Tongue (tissue), 2 donors: ENCODE results near the gene CD48. TPM values are rescaled to one million over a fixed set of nuclear protein-coding genes. Genes with fewer than 3 reads are reported as not detected.
"Not testable (repeated sequence)": the region's sequence is repeated elsewhere in the genome, so short reads cannot be mapped to it uniquely, and the experiment has no call there.

Experiments
- DNase-seq: peaks from one replicate; pipeline ENCODE4 v3.0.0-alpha.2; 2015
- total RNA-seq: library from RNA; depleted of rRNA; stranded (reverse); fragments of >200 nt; gene quantifications from one replicate; pipeline ENCODE4 v1.2.3, GENCODE V29; 2014

The CD48 gene
- total RNA-seq, 1 donor from 2014 or later = 3.3 TPM

DNA sequence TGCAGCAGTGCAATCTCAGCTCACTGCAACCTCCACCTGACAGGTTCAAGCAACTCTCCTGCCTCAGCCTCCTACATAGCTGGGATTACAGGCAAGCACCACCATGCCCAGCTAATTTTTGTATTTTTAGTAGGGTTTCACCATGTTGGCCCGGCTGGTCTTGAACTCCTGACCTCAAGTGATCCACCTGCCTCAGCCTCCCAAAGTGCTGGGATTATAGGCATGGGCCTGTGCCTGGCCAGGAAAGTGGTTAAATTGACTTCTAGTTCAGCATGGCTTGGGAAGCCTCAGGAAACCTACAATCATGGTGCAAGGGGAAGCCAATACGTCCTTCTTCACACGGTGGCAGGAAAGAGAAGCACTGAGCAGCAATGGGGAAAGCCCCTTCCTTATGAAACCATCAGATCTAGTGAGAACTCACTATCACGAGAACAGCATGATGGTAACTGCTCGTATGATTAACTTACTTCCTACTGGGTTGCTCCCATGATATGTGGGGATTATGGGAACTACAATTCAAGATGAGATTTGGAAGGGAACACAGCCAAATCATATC, 981 bp upstream of the CD48 start:
- not testable (repeated sequence) for DNase-seq

DNA sequence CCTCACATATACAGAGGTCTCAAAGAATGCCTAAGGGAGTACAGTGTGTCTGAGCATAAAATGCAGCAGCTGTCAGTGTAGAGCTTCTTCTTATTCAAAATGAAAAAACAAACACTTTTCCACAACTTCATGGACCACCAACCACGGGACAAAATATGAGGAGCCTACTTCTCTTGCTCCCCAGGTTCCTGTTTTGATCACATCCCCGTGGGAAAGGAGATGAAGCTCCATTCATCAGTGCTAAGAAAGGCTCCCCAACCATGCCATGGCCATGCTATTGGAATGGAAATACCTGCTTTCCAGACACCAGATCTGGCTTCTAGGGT, 383 bp downstream of the CD48 start:
- no peak for DNase-seq

DNA sequence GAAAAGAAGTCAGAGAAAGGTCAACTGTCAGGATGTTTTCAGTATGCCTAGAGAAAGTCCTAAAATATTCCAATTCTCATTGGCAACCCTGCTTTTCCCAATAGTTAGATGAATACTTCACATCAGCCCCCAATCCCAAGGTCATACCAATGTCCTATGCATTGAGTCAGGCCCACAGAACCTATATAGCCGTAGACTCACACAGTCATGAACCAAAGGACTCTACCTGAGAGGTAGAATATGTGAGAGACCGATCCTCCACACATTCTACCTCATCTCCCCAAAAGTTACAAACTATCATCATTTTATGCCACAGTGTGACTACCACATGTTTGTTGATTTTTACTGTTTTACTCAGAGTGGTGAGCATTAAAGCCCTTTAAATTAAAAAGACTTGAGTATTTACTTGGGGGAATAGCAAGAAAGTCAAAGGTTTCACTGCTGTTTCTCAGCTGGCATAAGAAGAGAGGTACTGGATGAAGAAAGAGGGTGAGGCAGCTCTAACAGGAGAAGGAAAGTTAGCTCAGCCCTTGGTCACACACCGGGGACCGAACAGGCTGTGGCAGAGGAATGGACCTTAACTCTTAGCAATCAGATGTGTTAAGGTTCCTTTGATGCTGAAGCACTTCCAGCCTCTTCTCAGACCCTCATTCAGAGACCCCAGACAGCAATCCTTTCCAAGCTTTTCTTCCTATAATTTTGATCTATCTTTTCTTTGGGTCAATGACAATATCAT, 937 bp downstream of the CD48 start:
- DNase-seq = no peak

DNA sequence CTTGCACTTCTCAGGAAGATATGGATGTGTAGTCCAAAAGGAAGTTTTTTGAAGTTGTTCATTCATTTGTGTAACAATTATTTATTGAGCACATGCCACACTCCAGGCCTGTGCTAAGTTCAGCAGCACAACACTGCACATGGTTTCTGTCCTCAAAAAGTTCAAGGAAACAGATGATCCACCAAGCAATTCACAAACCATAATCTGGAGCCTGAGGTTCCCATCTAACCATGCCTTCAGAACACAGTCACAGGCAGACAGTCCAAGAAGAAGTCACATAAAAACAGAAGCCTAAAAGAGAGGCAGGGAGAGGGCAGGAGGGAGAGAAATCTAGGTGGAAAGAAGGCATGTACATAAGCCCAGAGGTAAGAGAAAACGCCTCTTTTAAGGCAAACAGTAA, 1.9 kb downstream of the CD48 start:
- DNase-seq = no peak

DNA sequence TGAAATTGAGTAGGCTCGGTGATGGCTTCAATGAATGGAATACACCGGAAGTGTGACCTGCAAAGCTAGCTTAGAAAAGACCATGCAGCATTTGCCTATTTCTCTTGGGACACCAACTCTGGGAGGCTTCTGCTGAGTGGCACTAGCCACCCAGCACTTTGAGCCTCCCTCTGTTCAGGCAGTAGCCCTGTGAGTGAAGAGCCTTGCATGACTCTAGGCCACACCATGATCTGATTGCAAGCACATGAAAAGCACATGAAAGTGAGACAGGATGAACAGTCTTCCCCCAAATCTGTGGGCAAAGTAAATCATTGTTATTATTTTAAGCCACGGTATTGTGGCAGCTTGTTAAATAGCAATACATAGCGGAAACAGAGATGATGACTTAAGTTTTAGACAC, 2.8 kb downstream of the CD48 start:
- DNase-seq = no peak

DNA sequence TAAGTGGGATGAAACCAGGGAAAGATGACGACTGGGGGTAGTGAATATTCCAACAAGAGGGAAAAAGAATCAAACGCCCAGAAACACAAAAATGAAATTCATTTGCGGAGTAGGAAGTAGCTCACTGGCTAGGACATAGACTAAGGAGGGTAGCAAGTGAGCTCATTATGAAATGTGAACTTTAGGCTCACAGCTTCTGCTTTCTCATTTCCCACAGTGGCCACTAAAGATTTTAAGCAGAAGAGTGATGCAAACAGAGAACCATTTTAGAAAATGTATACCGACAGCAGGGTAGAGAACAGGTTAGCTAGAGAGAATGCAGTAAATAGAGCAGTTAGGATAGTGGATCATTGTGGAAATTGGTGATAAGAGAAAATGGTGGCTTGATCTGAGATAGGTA, 3.5 kb downstream of the CD48 start:
- DNase-seq = no peak

DNA sequence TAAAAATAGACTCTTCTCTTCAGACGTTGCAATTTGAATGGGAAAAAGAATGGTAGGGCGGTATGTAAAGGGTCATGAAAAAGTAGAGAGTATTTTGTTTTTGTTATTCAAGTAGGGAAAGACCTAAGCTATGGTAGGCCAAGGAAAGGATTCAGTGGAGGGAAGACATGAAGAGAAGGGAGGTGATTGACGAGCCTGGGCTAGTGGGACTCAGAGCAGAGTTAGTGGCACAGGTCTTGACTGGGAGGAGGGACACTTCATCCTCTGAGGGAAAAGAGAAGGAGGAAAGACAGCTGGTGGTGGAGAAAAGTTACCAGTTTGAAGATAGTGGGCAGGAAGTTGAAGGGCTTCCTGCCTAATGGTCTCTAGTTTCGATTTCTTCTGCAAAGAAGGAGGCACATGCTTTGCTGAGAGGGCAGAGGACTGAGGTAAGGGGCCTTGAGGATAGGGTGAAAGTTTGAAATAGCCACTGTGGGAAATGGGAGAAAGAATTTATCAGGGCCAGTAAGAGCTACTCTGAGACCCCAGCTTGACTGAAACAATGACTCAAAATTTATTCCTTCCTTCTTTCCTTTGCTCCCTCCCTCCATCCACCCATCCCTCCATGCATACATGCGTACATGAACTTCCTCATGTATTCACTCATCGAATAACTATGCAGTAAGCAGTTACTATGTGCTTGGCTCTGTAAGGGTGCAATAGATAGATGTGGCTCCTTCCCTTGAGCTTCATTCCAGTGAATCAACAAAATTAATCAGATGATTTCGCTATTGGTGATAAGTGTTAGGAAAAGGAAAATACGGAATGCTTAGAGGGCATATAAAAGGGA, 4.2 kb downstream of the CD48 start:
- no peak for DNase-seq

DNA sequence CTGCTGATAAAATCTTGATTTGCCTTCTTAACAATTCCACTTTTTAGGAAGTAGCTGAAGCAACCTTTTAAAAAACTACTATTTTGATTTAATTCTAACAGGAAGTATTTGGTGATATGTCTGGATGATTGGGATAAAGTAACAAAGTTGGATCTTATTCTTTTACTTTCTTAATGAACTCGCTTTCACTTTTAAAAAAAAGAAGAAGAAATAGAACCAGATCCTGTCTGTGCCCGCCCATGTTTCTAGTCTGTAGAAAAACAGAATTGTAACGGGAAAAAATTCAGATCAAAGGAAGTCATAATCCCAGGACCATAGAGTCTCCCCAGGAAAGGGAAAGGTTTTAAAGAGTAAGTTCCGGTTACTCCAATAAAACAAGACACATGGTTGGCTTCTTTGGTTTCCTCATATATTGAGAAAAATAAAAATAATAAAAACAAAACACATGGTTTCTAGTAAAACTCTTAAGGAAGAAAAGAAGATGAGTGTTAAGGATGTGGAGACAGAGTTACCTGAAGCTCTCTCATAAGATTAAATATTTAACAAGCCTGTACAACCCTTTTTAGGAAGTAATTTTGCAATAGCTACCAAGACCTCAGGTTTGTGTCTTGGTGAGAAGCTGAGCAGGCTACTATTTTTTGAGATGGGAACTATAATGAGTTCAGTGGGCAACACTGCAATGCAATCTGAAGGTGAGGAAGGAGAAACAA, 4.9 kb downstream of the CD48 start:
- DNase-seq = no peak

DNA sequence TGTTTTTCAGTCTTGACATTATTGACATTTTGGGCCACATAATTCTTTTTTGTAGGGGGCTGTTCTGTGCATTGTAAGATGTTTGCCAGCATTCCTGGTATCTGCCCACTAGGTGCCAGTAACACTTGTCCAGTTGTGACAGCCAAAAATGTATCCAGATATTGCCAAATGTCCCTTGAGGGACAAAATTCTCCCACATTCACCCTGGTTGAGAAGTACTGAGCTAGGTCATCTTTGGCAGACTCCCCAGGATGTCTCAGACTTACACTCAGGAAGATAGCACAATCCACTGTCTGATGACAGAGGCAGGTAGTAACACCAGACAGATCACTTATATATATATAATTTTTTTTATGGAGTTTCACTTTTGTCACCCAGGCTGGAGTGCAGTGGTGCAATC, 5.9 kb downstream of the CD48 start:
- DNase-seq = no peak

DNA sequence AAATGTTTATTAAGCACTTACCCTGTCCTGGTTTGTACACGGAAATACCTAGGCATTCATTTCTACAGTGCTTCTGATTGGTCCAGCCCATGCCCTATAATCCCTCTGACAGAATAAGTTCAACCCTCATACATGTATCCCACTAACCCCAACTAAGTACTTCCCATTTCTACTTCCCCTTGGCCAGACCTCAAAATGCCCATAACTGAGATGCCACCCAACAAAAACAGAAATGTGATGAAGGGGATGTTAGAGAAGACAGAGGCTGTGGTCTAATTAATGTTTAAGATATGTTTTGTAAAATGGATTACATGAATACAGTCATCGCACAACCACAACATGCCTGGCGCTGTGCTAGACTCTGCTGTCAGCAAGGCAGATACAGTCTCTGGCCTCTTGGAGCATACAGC, 6.4 kb downstream of the CD48 start:
- DNase-seq = not testable (repeated sequence)

DNA sequence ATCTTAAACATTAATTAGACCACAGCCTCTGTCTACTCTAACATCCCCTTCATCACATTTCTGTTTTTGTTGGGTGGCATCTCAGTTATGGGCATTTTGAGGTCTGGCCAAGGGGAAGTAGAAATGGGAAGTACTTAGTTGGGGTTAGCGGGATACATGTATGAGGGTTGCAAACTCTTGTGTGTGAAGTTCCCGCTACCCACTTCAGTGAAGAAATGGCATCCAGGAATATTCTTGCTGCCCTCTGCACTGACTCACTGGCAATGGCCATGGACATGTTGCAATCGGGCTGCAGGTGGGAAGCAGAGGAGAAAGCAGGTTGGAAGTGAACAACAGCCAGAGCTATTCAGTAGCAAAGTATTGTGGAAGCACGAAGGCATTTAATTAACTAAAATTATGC, 7.4 kb downstream of the CD48 start:
- DNase-seq = no peak

DNA sequence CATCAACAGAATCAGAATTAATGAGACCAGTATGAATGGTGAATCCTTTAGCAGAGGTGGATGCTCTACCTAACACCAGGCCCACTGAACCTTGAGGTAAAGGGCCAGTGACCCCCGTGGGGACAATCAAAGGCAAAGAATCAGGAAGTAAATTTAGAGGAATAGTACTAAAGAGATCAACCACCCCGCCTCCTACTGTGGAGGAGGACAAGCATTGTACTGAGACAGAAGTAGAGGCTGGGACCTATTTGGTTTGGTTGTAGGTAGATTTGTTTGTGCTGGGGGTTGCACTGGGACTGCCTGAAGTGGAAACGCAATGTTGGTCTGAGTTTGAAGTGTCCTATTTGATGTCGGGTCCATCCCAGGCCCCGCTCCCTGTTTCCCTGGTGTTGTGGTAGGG, 9.5 kb downstream of the CD48 start:
- no peak for DNase-seq

DNA sequence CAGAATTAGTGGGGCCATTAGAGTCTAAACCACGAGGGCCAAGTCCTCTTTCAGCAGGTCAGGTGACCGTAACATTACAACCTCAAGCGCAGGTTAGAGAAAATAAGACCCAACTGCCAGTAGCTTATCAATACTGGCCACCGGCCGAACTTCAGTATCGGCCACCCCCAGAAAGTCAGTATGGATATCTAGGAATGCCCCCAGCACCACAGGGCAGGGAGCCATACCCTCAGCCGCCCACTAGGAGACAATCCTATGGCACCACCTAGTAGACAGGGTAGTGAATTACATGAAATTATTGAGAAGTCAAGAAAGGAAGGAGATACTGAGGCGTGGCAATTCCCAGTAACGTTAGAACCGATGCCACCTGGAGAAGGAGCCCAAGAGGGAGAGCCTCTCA, 19.2 kb downstream of the CD48 start:
- not testable (repeated sequence) for DNase-seq

DNA sequence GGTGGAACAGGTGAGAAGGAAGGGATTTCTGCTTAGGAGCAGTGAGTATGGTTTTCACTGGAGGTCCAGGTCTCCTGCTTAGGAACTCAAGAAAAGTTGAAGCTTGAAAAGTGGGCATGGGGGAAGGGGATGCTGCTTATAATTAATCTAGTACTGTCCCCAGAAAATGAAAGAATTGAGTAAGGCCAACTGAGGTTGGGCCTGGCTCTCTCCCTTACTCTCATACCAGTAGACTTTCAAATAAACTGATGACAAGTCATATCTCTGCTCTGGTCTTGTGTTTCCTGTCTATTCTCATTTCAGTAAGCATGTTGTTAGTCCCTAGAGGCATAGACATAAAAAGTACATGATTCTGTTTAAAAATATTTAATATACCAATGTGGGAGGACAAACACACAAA, 26.4 kb downstream of the CD48 start:
- no peak for DNase-seq

DNA sequence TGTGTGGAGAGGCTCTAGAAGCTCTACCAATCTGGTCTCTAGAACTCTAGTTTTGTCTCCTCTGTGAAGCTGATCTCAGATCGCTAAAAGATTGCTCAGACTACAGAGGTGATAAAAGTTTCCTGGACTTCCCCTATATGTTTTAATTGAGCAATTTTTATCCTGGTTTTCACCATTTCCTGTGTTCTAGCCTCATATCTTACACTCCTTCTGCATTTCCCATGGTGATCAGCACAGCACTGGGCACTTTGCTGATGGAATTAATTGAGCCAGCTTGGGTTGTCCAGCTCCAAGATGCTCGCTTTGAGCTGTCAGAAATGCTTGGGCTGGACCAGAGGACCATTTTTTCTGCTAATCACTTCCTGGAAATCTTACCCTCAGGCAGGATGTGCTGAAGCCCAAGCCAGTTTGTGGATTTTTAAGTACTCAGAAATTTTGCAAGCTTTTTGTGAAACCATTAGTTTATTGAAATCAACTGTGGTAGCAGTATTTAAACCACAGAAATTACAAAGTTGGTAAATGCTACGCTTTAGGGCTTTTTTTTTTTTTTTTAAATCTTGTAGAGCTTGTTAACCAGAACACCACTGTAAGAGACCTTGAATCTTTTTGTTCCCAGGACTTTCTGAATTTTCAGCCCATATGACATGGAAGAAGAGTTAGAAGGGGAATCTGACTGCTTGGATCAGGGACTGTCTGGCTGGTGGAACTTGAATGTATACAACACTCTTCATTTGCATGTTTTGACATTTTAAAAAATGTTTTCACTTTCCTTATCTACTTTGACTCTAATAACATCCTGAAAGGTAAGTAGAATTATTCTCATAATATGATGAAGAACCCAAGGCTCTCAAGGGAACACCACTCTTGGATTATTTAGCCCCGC, 28.4 kb downstream of the CD48 start:
- no peak for DNase-seq

DNA sequence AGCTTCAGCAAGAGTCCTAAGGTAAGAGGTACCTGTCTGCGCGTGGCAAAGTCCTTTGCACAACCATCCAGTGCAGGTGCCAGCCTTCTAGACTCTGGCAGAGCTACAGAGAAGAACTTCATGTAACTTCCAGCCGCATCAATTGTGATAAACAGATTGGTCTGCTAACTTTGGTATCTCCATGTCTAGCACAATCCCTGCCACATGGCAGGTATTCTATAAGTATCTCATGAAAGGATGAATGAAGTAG, 29.8 kb downstream of the CD48 start:
- no peak for DNase-seq

DNA sequence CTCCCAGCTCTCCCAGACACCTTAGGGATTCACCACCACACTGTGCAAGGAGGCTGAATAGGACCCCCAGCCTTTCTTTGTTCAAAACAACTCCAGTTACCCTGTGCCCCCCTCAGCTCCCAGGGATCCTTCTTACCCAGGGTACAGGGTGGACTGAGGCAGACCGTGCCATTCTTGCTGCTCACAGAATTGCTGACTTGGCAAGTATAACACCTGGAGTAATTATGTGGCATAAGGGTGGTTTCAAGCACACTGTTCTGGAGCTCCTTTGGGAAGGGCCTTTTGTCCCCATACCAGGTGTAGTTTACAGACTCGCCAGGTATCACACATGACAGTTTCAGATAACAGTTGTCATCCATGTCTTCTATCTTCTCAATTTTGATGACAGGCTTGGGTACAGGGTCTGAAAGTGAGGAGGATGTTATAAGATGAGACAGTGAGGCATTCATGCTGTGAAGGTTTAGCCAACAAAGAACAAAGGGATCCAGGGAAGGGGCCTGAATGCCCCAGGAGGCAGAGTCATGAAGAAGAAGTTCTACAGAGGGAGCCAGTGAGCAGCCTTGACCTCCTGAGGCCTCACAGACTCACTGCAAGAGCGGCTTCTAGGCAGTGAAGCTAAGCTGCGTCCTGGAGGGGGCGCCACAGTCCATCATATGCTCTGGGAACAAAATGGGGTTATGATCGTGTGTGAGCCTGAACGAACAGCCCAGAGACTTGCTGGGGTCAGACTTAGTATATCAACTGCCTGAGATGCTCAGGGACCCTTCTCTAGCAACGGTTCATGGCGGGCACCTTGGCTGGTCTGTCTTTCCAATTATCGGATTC, 30.3 kb downstream of the CD48 start:
- peak; percentile 46 for DNase-seq

DNA sequence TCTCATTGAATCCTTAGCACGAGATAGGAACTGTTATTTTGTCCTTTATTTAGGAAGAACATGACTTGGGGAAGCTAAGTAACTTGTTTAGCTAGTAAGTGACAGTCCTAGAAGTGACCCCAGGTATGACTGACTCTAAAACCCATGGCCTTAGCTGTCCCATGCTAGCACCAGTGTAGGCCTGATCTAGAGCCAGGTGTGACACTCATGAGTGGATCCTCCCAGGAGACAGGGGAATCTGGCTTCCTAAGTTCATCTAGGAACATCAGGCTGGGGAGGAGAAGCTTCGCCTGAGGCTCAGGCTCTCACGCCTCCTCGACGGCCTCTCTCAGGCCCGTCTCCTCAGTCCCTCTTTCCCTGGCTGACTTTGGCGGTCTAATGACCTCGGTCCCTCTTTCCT, 31.2 kb downstream of the CD48 start:
- no peak for DNase-seq

DNA sequence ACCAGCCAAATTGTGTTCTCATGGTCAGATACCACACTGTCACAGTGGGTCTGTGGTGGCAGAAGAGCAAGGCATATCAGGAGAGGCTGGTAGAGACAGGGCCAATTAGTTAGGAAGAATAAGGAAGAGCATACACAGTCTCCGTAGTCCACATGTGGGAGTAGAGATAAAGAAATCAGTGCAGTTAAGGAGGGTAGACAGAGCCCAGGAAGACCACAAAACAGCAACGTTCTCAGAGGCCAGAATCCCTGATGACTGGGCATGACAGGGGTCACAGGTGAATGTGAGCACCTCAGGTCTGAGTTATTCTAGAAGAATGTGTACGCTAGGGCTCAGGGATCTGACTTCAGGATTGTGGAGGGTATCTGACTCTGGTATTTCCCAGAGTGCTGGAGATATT, 31.7 kb downstream of the CD48 start:
- no peak for DNase-seq

DNA sequence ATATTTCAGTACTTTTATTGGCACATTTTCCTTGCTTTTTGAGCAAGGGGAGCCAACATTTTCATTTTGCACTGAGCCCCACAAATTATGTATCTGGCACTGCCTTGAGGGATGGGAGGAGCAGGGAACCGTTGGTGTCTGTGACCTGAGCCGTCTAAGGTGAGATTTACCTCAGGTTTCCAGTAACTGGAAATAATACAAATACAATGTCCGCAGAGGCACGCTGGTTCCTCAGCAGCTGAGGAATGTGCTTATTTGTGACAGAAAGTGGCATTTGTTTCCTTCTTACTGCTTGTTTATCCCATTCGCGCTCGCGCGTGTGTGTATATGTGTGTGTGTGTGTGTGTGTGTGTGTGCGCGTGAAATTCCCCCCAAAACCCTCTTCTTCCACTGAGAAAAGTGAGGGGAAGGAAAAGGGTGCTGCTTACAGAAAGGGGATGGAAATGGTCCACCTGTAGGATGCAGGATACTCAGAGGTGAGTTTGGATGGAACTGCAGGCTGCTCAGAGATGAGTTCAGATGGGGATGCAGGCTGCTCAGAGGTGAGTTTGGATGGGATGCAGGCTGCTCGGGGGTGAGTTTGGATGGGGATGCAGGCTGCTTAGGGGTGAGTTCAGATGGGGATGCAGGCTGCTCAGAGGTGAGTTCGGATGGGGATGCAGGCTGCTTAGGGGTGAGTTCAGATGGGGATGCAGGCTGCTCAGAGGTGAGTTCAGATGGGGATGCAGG, 34.6 kb downstream of the CD48 start:
- no peak for DNase-seq
